GM18861 (cell line): Measurements from ENCODE around the gene CIITA.

Experiments used
- ATAC-seq: cut with Tn5 transposase; IDR thresholded peaks from one replicate; pipeline ENCODE4 v1.9.1; 2021; ENCODE audit not compliant: unreplicated experiment

CIITA gene

GRCh38 chr16:10878644-10879501 is 1.9 kb downstream of the CIITA start:
- ATAC-seq, result no peak

DNA sequence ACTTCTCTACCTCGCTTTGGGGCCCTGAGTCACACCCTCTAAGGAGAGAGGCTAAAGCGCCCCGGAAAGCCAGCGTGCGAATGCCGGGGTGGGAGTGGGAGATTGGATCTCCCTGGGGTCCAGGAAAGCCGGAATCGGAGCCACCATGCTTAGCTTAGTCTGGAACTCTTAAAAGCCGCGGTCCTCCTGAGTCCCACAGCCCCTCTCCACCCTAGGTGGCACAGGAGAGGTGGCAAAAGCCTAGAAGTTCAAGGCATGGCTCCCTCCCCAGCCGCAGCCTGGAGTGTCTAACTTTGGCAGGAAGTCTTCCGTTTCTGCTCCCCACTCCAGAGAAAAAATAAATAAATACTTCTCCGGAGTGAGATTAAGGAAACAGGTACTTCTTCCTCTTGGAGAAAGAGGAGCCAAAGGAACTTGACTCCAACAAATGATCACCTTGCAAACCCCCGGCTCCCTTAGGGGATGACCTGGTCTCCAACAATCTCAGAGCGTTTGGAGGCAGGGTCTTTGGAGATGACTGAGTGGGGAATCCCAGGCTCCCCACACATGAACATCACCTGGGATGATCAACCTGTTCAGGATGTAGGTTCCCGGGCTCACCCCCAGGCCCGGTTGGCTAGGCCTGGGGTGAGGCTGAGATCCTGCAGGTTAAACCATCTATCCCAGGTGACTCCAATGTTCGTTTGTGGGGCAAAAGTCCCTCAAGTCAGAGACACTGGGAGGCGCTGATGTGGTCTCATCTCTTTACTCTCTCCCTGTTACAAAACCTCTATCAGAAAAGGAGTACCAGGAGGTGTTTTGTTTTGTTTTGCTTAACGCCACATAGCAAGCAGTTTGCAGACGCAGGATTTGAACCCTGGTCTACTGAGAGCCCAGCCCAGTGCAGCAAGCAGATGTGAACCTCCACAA is 2.9 kb downstream of the CIITA start:
- ATAC-seq, result no peak

DNA sequence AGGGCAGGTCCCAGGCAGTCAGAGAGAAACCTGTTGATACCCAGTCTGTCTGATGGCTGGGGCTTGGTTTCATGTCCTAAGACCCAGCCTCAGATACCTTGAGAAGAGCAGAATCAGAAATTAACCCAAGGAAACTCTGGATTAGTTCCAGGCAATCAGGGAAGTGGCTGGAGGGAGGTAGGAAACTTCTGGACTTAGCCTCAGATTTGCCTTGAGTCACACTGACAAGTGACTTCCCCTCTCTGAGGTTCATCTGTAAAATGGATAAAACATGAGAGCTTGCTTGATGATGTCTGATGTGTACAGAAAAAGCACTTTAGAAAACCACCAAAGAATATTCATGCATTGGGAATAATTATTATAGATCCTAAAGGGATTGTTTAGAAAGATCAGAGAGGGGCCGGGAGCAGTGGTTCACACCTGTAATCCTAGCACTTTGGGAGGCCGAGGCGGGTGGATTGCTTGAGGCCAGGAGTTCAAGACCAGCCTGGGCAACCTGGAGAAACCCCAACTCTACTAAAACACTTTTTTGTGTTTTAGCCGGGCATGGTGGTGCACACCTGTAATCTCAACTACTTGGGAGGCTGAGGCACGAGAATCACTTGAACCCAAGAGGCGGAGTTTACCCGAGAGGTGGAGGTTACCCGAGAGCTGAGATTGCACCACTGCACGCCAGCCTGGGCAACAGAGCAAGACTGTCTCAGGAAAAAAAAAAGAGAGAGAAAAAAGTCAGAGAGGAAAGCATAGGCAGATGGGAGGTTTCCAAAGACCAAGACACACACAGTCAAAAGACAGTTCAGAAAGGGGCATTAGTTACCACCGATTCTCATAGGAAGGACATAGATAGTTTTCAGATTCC is 3.8 kb downstream of the CIITA start:
- ATAC-seq, result no peak

DNA sequence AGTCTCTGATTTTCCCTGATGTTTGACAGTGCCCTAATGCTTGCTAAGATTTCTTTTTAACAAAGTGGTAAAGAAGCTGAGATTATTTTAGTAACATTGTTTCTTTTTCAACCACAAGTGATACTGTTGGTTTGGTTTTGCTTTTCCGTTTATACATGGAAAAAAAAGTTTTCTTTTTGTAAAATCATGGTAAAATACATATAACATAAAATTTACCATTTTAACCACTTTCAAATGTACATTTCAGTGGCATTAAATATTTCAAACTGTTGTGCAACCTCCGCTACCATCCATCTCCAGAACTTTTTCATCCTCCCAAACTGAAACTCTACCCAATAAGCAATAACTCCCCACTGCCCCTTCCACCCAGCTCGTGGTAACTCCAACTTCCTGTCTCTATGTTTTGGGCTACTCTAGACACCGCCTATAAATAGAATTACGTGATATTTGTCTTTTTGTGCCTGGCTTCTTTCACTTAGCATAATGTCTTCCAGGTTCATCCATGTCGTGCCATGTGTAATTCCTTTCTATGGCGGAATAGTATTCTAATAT is 4.6 kb downstream of the CIITA start:
- ATAC-seq, result no peak

- ATAC-seq, result no peak
Observed at GRCh38 chr16:10883004-10883403, 6.0 kb downstream of the CIITA start.

DNA sequence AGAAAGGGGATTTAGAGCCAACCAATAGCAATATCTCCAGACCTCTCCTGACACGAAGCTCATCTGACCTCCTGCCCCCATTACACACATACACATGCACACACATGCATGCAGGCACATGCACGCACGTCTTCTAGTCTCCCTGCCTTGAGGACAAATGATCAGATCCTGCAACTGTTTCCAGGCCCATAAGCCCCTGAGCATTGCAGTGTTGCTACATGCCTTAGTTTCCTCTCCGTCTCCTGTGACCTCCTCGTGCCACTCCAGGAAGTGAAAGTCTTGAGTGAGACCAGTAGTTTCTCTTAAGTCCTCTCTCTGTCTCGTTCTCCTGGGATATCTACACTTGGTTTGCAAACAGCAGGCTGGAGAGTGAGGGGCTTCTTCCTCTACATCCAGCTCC is 8.2 kb downstream of the CIITA start:
- no peak for ATAC-seq

- ATAC-seq, result no peak
Observed at GRCh38 chr16:10888320-10888937, 11.4 kb downstream of the CIITA start.

DNA sequence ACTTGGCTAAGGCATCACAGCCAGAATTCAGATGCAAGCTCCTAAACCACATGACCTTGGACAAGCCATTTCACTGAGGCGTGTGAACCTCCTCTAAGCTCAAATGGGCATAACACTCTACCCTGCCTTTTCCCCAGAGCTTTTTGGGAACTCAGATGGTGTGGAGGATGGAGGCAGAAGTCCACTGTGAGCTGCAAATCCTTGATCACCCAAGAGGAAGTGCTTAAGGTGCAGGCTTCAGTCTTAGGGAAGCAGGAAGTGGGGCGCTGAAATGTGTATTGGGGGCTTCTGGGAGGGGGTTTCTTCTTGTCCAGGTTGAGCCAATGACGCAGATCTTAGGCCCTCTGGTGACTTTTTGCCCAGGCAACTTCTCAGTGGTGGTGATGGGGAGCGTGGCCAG is 12.9 kb downstream of the CIITA start:
- no peak for ATAC-seq

DNA sequence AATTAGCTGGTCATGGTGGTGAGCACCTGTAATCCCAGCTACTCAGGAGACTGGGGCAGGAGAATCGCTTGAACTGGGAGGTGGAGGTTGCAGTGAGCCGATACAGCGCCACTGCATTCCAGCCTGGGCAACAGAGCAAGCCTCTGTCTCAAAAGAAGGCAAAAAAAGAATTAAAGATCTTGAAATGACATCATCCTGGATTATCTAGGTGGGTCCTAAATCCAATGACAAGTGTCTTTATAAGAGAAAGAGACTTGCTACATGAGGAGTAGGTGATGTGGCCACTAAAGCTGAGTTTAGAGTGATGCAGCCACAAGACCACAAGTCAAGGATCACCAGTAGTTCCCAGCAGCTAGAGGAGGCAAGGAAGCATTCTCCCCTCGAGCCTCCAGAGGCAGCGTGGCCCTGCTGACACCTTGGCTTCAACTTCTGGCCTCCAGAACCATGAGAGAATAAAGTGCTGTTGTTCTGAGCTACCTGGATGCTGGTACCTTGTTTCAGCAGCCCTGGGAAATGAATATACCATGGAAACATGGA is 15.8 kb downstream of the CIITA start:
- ATAC-seq, result no peak

GRCh38 chr16:10895053-10895946 is 18.3 kb downstream of the CIITA start:
- no peak for ATAC-seq

DNA sequence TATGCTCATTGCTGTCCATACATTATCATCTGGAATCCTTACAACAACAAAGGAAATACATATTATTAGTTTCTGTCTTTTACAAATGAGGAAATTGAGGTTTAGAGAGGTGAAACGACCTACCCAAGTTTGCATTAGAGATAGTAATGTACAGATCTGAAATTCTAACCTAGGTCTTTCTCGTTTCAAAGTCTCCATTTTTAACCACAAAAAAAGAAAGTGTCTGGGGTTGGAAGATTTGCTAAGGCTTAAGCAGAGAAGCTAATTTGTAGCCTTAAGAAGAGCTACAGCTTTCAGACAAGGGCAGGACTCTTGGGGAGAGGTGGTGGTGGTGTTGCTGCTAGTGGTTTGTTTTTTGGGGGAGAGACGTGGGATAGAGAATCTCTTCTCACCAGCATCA is 19.2 kb downstream of the CIITA start:
- ATAC-seq, result no peak

GRCh38 chr16:10896723-10897122 is 19.7 kb downstream of the CIITA start:
- ATAC-seq, result no peak

GRCh38 chr16:10897134-10897533 is 20.1 kb downstream of the CIITA start:
- no peak for ATAC-seq

DNA sequence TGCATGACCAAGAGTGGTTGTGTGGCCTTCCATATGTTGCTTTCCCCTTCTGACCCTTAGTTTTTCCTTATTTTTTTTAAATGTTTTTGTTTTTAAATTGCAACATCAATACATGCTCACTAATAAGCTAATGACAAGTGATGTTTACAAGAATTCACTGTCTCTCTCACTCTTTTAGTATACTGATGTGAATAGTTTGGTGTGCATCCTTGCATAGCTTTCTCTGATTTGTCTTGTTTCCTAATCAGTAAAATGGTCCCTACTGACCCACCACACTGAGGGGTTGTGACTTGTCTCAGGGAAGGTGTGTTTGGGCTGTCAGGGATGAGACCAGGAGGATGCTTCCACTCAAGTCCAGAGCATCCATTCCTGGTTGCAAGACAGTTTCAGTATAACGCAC is 26.0 kb downstream of the CIITA start:
- no peak for ATAC-seq

DNA sequence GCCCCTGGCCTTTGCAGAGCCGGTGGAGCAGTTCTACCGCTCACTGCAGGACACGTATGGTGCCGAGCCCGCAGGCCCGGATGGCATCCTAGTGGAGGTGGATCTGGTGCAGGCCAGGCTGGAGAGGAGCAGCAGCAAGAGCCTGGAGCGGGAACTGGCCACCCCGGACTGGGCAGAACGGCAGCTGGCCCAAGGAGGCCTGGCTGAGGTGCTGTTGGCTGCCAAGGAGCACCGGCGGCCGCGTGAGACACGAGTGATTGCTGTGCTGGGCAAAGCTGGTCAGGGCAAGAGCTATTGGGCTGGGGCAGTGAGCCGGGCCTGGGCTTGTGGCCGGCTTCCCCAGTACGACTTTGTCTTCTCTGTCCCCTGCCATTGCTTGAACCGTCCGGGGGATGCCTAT is 29.5 kb downstream of the CIITA start:
- ATAC-seq, result no peak

GRCh38 chr16:10906914-10907756 is 30.1 kb downstream of the CIITA start:
- no peak for ATAC-seq

DNA sequence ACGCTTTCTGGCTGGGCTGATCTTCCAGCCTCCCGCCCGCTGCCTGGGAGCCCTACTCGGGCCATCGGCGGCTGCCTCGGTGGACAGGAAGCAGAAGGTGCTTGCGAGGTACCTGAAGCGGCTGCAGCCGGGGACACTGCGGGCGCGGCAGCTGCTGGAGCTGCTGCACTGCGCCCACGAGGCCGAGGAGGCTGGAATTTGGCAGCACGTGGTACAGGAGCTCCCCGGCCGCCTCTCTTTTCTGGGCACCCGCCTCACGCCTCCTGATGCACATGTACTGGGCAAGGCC is 30.7 kb downstream of the CIITA start:
- ATAC-seq, result no peak

DNA sequence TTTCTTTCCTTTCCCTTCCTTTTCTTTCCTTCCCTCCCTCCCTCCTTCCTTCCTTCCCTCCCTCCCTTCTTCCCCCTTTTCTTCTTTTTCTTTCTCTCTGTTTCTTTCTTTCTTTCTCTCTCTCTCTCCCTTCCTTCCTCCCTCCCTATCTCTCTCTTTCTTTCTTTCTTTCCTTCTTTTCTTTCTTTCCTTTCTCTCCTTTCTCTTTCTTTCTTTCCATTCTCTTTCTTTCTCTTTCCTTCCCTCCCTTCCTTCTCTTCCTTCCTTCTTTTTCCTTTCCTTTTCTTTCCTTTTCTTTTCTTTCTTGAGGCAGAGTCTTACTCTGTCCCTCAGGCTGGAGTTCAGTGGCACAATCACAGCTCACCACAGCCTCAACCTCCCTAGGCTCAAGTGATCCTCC is 34.3 kb downstream of the CIITA start:
- ATAC-seq, result no peak
